NCI-H1092 (cell line): Measurements from ENCODE around the gene CPA2.
A peak's percentile ranks its signal among the peaks of the same experiment; 100 is the strongest.
"Not testable (repeated sequence)": the region's sequence is repeated elsewhere in the genome, so short reads cannot be mapped to it uniquely, and the experiment has no call there.

Source experiments
- DNase-seq: peaks from one replicate; lab custom pipeline; 2025; lab: John Stamatoyannopoulos, UW

Gene CPA2

GRCh38 chr7:130309986-130310385, 43.3 kb downstream of the CPA2 start:
- no peak for DNase-seq

GRCh38 chr7:130314305-130314704, 47.6 kb downstream of the CPA2 start:
- DNase-seq, result no peak

GRCh38 chr7:130319541-130319940, 52.9 kb downstream of the CPA2 start:
- no peak for DNase-seq

DNA sequence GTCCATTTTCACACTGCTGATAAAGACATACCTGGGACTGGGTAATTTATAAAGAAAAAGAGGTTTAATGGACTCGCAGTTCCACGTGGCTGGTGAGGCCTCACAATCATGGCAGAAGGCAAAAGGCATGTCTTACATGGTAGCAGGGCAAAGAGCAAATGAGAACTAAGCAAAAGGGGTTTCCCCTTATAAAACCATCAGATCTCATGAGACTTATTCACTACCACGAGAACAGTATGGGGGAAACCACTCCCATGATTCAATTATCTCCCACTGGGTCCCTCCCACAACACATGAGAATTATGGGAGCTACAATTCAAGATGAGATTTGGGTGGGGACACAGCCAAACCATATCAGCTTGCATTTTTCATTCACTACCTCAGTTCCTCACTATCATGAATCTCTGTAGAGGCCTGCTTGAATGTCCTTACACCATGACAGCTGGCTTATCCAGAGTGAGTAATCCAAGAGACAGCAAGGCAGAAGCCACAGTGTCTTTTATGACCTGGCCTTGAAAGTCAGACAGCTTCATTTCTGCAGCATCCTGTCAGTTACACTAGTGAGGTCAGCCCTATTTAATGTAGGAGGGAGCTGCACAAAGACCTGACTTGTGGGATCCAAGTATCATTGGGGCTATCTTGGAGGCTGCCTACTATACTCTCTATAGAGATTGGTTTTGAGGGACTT, 55.0 kb downstream of the CPA2 start:
- not testable (repeated sequence) for DNase-seq

DNA sequence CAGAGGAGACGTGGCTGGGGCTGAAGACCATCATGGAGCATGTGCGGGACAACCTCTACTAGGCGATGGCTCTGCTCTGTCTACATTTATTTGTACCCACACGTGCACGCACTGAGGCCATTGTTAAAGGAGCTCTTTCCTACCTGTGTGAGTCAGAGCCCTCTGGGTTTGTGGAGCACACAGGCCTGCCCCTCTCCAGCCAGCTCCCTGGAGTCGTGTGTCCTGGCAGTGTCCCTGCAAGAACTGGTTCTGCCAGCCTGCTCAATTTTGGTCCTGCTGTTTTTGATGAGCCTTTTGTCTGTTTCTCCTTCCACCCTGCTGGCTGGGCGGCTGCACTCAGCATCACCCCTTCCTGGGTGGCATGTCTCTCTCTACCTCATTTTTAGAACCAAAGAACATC, 56.0 kb downstream of the CPA2 start:
- no peak for DNase-seq

DNA sequence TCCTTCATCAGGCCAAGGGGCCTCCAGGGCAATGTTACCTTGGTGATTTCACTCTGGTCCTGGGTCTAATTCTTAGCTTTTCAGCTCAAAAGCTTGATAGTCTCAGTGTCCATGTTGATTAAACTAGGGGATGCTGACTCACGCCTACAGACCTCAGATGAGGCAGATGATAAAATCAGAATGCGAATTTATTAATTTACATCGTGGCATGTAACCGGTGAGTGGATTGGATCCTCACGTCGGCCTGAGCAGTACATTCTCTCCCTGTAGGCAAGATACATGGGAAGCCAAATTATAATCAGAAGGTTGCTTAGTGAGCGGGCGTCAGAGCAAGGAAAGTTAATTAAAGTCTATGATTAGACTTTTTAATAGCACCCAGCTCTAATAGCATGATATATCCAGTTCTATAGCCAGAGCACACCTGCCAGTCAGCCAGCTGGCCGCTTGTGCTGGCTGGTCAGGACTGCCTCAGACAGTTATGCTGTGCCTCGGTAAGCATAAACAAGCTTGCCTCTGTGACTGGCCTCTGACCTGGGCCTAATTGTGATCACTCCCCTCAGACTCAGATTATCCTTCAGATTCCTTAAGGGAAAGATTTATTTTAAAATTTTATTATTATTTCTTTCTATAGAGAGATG, 57.8 kb downstream of the CPA2 start:
- no peak for DNase-seq

DNA sequence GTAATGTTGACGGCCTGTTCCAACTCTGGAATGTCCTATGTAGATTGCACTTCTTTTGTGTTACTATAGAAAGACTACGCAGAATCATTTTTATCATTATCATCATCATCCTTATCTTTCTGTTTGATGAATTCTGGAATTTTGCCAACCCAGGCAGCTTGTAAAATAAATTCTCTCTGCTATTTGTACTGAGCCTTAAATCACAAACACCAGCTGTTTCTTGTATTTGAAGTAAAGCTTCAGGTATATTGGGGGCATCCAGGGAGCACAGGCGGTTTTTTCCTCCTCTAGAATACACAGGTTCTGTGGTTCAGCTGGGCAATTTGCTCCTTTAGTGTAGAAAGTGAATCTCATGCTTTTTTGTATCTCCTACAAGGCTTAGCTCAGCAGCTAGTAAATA, 63.0 kb downstream of the CPA2 start:
- peak; percentile 47 for DNase-seq

- no peak for DNase-seq
Measured at GRCh38 chr7:130332259-130333053, 65.8 kb downstream of the CPA2 start.

DNA sequence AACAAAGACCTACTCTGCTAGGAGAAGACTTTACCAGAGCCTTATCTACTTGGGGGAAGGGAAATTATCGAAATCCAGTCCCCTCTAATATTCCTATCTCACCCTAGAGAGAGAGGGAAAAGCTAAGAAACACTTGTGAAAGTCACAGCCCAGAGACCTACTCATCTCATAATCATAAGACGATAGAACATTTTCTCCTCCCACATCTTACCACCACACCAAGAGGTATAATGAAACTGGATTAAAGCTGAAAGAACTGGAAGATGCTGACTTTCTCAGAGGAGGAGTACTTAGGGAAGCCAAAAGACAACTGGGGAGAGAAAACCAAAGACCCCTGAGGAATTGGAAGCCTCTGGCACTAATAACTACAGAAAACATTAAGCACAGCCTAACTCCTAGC, 67.2 kb downstream of the CPA2 start:
- no peak for DNase-seq

GRCh38 chr7:130334274-130334673, 67.6 kb downstream of the CPA2 start:
- no peak for DNase-seq

GRCh38 chr7:130337410-130337971, 70.8 kb downstream of the CPA2 start:
- no peak for DNase-seq

GRCh38 chr7:130338233-130338632, 71.6 kb downstream of the CPA2 start:
- DNase-seq, result no peak
